Hepatocyte (in vitro differentiated cells): ENCODE results near the gene SCN3A. TPM values are rescaled to one million over a fixed set of nuclear protein-coding genes. Genes with fewer than 3 reads are reported as not detected.

ENCODE experiments used
- DNase-seq: peaks from one replicate; pipeline ENCODE4 v3.0.0-alpha.2; 2016; ENCODE audit warnings: low spot score
- H2AFZ ChIP-seq: fragments of 200-600 bp; sonication (generic); 2 replicates; pipeline ENCODE4 v1.6.0; 2016; ENCODE audit warnings: antibody characterized with exemption, mild to moderate bottlenecking
- H3K27ac ChIP-seq: fragments of 200-600 bp; sonication (generic); 2 replicates; pipeline ENCODE4 v1.5.1; 2016; ENCODE audit warnings: mild to moderate bottlenecking
- H3K27me3 ChIP-seq: fragments of 200-600 bp; sonication (generic); 2 replicates; pipeline ENCODE4 v1.6.1; 2016
- H3K36me3 ChIP-seq: fragments of 200-600 bp; sonication (generic); replicated peaks from 2 replicates; pipeline ENCODE4 v1.5.1; 2016; ENCODE audit warnings: low read depth; ENCODE audit not compliant: insufficient read depth
- H3K4me1 ChIP-seq: fragments of 200-600 bp; sonication (generic); 2 replicates; pipeline ENCODE4 v1.5.1; 2016; ENCODE audit warnings: mild to moderate bottlenecking, moderate library complexity; ENCODE audit not compliant: insufficient read depth
- H3K4me2 ChIP-seq: fragments of 200-600 bp; sonication (generic); 2 replicates; pipeline ENCODE4 v1.6.0; 2016
- H3K4me3 ChIP-seq: fragments of 200-600 bp; sonication (generic); 2 replicates; pipeline ENCODE4 v1.5.1; 2016; ENCODE audit warnings: mild to moderate bottlenecking
- H3K79me2 ChIP-seq: fragments of 200-600 bp; sonication (generic); 2 replicates; pipeline ENCODE4 v1.6.0; 2017; ENCODE audit warnings: mild to moderate bottlenecking
- H3K9me2 ChIP-seq: fragments of 200-600 bp; sonication (generic); replicated peaks from 2 replicates; pipeline ENCODE4 v1.6.0; 2017; ENCODE audit warnings: mild to moderate bottlenecking; ENCODE audit not compliant: insufficient read depth
- H3K9me3 ChIP-seq: fragments of 200-600 bp; sonication (generic); 2 replicates; pipeline ENCODE4 v1.5.1; 2016; ENCODE audit warnings: low read depth, mild to moderate bottlenecking
- H4K20me1 ChIP-seq: fragments of 200-600 bp; sonication (generic); 2 replicates; pipeline ENCODE4 v1.6.0; 2016; ENCODE audit warnings: mild to moderate bottlenecking; ENCODE audit not compliant: insufficient read depth, poor library complexity, severe bottlenecking
- EZH2 ChIP-seq: fragments of 200-600 bp; sonication (generic); IDR thresholded peaks from 2 replicates; pipeline ENCODE4 v1.6.1; 2016; ENCODE audit warnings: antibody characterized with exemption, mild to moderate bottlenecking, borderline replicate concordance
- EZH2phosphoT487 ChIP-seq: fragments of 200-600 bp; sonication (generic); IDR thresholded peaks from one replicate; pipeline ENCODE4 v1.6.1; 2018; ENCODE audit warnings: antibody characterized with exemption, mild to moderate bottlenecking, low read depth, moderate library complexity; ENCODE audit not compliant: unreplicated experiment, severe bottlenecking
- WGBS: methylation state at CpG from one replicate; pipeline ENCODE4 v1.1.6; 2016; ENCODE audit warnings: low lambda C conversion rate; ENCODE audit errors: missing lambda C conversion rate; 5-methylcytosine and 5-hydroxymethylcytosine counted together
- polyA plus RNA-seq: library from polyadenylated mRNA; unstranded; fragments of >200 nt; fragmentation: Nextera tagmentation; extraction: Ambion mirVana; gene quantifications from 2 replicates; pipeline ENCODE4 v1.2.1, GENCODE V29; 2016
- total RNA-seq: library from RNA; depleted of rRNA; stranded (reverse); fragments of >200 nt; gene quantifications from 2 replicates; pipeline ENCODE4 v1.2.3, GENCODE V29; 2014
- TF ChIP-seq, protein P1 (sequence below): fragments of 200-600 bp; sonication (generic); IDR thresholded peaks from 2 replicates; pipeline ENCODE4 v1.5.1; 2016; ENCODE audit warnings: antibody characterized with exemption, mild to moderate bottlenecking; ENCODE audit not compliant: poor library complexity

Gene SCN3A
- total and polyA plus RNA-seq, 2 experiments from 2014 or later: 3.0 to 14.5 TPM

DNA sequence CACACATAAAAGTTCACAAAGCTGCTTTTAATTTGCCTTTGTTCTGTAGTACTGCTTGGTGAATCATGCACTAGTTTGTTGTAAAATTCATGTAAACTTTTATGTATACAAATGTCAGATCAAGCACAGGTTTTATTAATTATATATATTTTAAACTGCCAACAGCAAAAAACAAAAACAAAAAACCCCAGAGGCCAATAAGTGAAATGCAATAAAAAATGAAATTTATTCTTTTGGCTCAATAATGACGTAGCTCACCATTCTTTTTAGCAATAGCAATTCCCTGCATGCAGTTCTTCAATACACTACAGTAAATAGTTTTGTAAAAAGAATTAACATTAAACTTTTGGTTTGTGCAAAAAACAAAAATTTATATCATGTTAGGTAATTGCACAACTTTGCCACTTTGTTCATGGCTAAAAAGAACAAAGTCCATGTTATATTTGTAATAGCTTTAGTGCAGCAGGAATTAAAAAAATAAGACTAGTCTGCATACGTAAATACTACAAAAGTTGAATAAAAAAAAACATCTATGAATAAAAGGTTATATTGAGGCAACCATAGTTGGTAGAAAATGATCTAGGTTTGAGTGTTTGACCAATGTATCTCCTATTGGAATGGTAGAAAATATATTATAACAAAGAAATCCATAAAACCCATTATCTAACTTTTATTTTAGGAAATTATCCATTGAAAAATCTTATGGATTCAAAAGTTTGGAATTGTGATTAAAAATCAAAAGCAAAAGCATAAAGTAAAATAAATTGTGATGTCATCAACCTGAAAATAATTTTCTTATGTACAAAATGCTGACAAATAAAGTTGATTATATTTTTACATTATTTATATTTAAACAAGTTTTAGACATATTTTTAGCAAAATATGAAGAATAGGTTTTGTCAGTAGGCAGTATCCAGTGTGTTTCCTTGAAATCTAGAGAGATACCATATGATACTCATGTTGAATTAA, 115.6 kb downstream of the SCN3A start:
- DNase-seq: no peak
- Histone ChIP-seq H3K27ac (no peak overlapping the region), H3K27me3 (no peaks in the 10 kb centered on the region), H3K9me3 (no peaks in the 10 kb centered on the region), H2AFZ (no peak overlapping the region), H3K36me3 (no peaks in the 10 kb centered on the region), H3K4me2 (no peak overlapping the region), H3K9me2 (no peaks in the 10 kb centered on the region), H4K20me1 (no peaks in the 10 kb centered on the region), H3K4me3 (no peak overlapping the region), H3K4me1 (no peaks in the 10 kb centered on the region), H3K79me2 (no peaks in the 10 kb centered on the region)
- WGBS: 73% methylated on average over 2 of the region's 2 CpGs
- TF ChIP-seq EZH2: no peak
- TF ChIP-seq EZH2phosphoT487: no peak
- TF ChIP-seq, protein P1, sequence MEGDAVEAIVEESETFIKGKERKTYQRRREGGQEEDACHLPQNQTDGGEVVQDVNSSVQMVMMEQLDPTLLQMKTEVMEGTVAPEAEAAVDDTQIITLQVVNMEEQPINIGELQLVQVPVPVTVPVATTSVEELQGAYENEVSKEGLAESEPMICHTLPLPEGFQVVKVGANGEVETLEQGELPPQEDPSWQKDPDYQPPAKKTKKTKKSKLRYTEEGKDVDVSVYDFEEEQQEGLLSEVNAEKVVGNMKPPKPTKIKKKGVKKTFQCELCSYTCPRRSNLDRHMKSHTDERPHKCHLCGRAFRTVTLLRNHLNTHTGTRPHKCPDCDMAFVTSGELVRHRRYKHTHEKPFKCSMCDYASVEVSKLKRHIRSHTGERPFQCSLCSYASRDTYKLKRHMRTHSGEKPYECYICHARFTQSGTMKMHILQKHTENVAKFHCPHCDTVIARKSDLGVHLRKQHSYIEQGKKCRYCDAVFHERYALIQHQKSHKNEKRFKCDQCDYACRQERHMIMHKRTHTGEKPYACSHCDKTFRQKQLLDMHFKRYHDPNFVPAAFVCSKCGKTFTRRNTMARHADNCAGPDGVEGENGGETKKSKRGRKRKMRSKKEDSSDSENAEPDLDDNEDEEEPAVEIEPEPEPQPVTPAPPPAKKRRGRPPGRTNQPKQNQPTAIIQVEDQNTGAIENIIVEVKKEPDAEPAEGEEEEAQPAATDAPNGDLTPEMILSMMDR: no peak

DNA sequence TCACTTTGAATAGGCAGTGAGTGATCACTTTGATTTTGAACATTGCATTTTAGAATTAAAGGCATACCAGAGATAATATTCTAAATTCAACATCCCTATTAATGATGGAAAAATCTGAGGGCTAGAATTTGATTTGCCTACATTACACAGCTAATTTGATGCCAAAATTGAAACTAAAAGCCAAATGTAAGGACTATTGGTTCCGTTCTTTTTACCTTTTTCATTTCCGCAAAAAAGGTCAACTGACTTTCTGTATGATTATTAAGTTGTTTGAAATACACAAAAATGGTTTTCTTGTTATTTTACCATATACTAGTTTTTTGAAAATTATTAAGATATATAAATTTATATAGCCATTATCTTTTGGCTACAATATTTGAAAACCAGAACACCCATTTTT, 117.5 kb downstream of the SCN3A start:
- DNase-seq: no peak
- H3K79me2 ChIP-seq: no peaks in the 10 kb centered on the region
- H2AFZ ChIP-seq: no peak overlapping the region
- peaks cover 6% of the 10 kb centered on the region for H3K9me3 ChIP-seq
- no peaks in the 10 kb centered on the region for H3K36me3 ChIP-seq
- TF ChIP-seq, protein P1: no peak
- no peak for TF ChIP-seq EZH2phosphoT487
- TF ChIP-seq EZH2: no peak
- no peaks in the 10 kb centered on the region for H3K4me1 ChIP-seq
- no peaks in the 10 kb centered on the region for H3K9me2 ChIP-seq
- no peaks in the 10 kb centered on the region for H3K27me3 ChIP-seq
- H3K4me2 ChIP-seq: no peak overlapping the region
- 97% methylated on average over 2 of the region's 2 CpGs for WGBS
- H3K27ac ChIP-seq: no peak overlapping the region
- no peaks in the 10 kb centered on the region for H4K20me1 ChIP-seq
- no peak overlapping the region for H3K4me3 ChIP-seq

DNA sequence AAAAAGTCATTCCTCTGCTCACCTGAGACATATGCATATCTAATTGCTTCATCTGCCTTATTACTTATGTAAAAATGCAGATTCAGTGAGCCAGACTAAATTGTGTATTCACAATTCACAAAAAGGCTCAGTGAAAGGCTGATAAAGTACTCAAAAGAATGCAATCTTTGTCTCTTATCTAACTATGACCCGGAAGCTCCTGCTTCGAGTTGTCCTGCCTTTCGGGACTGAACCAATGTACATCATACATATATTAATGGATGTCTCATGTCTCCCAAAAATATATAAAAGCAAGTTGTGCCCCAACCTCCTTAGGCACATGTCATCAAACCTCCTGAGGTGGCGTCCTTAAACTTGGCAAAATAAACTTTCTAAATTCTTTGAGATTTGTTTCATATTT, 120.5 kb downstream of the SCN3A start:
- no peak for DNase-seq
- H3K79me2 ChIP-seq: no peaks in the 10 kb centered on the region
- no peak overlapping the region for H3K27ac ChIP-seq
- no peak overlapping the region for H3K4me3 ChIP-seq
- H4K20me1 ChIP-seq: no peaks in the 10 kb centered on the region
- 75% methylated on average over 4 of the region's 4 CpGs for WGBS
- H3K36me3 ChIP-seq: no peaks in the 10 kb centered on the region
- H2AFZ ChIP-seq: no peak overlapping the region
- H3K4me2 ChIP-seq: no peak overlapping the region
- no peaks in the 10 kb centered on the region for H3K4me1 ChIP-seq
- TF ChIP-seq EZH2: no peak
- no peak for TF ChIP-seq EZH2phosphoT487
- TF ChIP-seq, protein P1: no peak
- no peaks in the 10 kb centered on the region for H3K9me2 ChIP-seq
- no peaks in the 10 kb centered on the region for H3K27me3 ChIP-seq
- H3K9me3 ChIP-seq: peaks cover 6% of the 10 kb centered on the region
